ENCODE data around the gene FRMD1.

DNA sequence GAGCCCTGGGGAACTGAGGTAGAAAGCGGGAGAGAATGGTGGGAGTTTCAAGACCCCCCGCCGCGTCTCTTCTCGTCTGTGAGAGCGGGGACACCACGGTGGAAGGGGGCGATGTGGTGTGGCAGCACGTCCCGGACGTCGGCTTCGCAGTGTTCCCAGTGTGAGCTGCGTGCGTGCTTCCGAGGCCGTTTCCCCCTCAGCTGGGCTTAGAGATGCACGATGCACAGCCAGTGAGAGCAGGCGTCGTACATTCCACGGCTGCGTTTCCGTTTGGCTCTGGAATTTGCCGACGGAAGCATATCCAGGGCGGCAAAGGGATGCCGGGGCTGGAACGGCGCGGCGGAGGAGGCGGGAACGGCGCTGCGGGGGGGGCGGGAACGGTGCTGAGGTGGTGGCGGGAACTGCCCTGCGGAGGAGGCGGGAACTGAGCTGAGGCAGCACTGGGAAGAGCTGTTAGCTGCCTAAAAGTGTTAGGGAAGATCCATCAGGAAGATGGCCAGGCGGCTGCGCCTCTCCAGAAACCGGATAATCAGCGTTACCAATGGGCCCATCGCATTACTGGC is 43.8 kb downstream of the FRMD1 start:
- TF ChIP-seq, protein P1, sequence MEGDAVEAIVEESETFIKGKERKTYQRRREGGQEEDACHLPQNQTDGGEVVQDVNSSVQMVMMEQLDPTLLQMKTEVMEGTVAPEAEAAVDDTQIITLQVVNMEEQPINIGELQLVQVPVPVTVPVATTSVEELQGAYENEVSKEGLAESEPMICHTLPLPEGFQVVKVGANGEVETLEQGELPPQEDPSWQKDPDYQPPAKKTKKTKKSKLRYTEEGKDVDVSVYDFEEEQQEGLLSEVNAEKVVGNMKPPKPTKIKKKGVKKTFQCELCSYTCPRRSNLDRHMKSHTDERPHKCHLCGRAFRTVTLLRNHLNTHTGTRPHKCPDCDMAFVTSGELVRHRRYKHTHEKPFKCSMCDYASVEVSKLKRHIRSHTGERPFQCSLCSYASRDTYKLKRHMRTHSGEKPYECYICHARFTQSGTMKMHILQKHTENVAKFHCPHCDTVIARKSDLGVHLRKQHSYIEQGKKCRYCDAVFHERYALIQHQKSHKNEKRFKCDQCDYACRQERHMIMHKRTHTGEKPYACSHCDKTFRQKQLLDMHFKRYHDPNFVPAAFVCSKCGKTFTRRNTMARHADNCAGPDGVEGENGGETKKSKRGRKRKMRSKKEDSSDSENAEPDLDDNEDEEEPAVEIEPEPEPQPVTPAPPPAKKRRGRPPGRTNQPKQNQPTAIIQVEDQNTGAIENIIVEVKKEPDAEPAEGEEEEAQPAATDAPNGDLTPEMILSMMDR (conservative IDR thresholded peaks at IDR 0.05; ENCODE audit: low read depth, low read length), result no peak
- TF ChIP-seq EZH2phosphoT487 (IDR thresholded peaks at IDR 0.05; ENCODE audit: borderline replicate concordance, low read length), result no peak
